Measurements from ENCODE around the gene TRIM51. TPM values are rescaled to one million over a fixed set of nuclear protein-coding genes. Genes with fewer than 3 reads are reported as not detected.
"Not testable (repeated sequence)": the region's sequence is repeated elsewhere in the genome, so short reads cannot be mapped to it uniquely, and the experiment has no call there.

Gene TRIM51
- total RNA-seq, 4 donors from 2014 or later: not detected

DNA sequence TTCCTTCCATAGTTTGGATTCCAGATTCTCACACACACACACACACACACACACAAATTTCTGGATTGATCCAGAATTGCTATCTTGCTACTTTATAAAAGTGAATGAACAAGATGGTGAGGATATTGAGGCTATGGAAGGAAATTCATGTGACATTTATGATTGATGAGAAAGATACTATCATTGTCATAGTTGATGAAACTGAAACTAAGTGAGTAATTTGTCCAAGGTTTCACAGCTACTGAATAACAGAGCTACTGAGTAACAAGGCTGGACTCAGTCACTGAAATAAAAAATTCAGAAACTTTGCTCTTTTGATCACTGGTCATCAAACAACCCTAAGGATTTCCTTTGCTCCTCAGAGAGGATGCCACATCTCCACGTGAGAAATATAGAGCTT lies 28.4 kb upstream of the TRIM51 start:
- Histone ChIP-seq H3K4me1 (no peaks in the 10 kb centered on the region), H3K9me3 (no peaks in the 10 kb centered on the region), H3K27ac (no peak overlapping the region), H3K27me3 (peaks cover 6% of the 10 kb centered on the region), H3K4me3 (no peak overlapping the region), H3K36me3 (no peaks in the 10 kb centered on the region)
- no peak for TF ChIP-seq EP300 (IDR thresholded peaks at IDR 0.05)
- TF ChIP-seq, protein P1, sequence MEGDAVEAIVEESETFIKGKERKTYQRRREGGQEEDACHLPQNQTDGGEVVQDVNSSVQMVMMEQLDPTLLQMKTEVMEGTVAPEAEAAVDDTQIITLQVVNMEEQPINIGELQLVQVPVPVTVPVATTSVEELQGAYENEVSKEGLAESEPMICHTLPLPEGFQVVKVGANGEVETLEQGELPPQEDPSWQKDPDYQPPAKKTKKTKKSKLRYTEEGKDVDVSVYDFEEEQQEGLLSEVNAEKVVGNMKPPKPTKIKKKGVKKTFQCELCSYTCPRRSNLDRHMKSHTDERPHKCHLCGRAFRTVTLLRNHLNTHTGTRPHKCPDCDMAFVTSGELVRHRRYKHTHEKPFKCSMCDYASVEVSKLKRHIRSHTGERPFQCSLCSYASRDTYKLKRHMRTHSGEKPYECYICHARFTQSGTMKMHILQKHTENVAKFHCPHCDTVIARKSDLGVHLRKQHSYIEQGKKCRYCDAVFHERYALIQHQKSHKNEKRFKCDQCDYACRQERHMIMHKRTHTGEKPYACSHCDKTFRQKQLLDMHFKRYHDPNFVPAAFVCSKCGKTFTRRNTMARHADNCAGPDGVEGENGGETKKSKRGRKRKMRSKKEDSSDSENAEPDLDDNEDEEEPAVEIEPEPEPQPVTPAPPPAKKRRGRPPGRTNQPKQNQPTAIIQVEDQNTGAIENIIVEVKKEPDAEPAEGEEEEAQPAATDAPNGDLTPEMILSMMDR (IDR thresholded peaks at IDR 0.05): no peak
- no peak for ATAC-seq
- WGBS, 2 donors (ENCODE audit: low coverage in 1 of 2): 0 to 63% methylated on average over 1 of the region's 1 CpG

GRCh38 chr11:55867354-55867753 lies 15.7 kb upstream of the TRIM51 start:
- not testable (repeated sequence) for H3K36me3 ChIP-seq, ATAC-seq, H3K27me3 ChIP-seq, H3K4me3 ChIP-seq, H3K27ac ChIP-seq, H3K4me1 ChIP-seq, H3K9me3 ChIP-seq
- 88% methylated on average over 3 of the region's 4 CpGs; no CpG with 5 or more reads in 1 of the 2 donors for WGBS, 2 donors (ENCODE audit: low coverage in 1 of 2)

GRCh38 chr11:55872731-55873130 lies 10.4 kb upstream of the TRIM51 start:
- Histone ChIP-seq H3K4me3 (peak overlapping the region in 1 of 2 donors; percentile 12), H3K9me3 (peaks cover 0 to 17% (median 0%) of the 10 kb centered on the region in 3 donors), H3K27me3 (peaks cover 12% of the 10 kb centered on the region)
- H3K36me3 ChIP-seq, ATAC-seq, H3K4me1 ChIP-seq, H3K27ac ChIP-seq: not testable (repeated sequence)
- no CpG with 5 or more reads among the region's 33 CpGs for WGBS, 2 donors (ENCODE audit: low coverage in 1 of 2)

- not testable (repeated sequence) for H3K4me1 ChIP-seq, H3K27ac ChIP-seq, ATAC-seq, H3K36me3 ChIP-seq
- peaks cover 12% of the 10 kb centered on the region for H3K27me3 ChIP-seq
- H3K4me3 ChIP-seq: peak overlapping the region in 1 of 2 donors; percentile 12
- 80% methylated on average over 1 of the region's 34 CpGs; no CpG with 5 or more reads in 1 of the 2 donors for WGBS, 2 donors (ENCODE audit: low coverage in 1 of 2)
- TF ChIP-seq, protein P1 (IDR thresholded peaks at IDR 0.05): peak in 1 of 4 experiments; percentile 10
- H3K9me3 ChIP-seq: peaks cover 0 to 17% (median 0%) of the 10 kb centered on the region in 3 donors
These were observed 10.0 kb upstream of the TRIM51 start for GRCh38 chr11:55873146-55873545.

GRCh38 chr11:55884995-55885394 lies 1.9 kb downstream of the TRIM51 start:
- WGBS, 2 donors (ENCODE audit: low coverage in 1 of 2): 85 to 88% methylated on average over 3 to 4 of the region's 4 CpGs
- not testable (repeated sequence) for H3K27me3 ChIP-seq, H3K27ac ChIP-seq, ATAC-seq, H3K4me3 ChIP-seq, H3K9me3 ChIP-seq, H3K4me1 ChIP-seq, H3K36me3 ChIP-seq

GRCh38 chr11:55885481-55885880 lies 2.4 kb downstream of the TRIM51 start:
- ATAC-seq, H3K27me3 ChIP-seq: not testable (repeated sequence)

GRCh38 chr11:55895216-55895615 lies 12.1 kb downstream of the TRIM51 start:
- TF ChIP-seq POLR2AphosphoS5 (IDR thresholded peaks at IDR 0.05): no peak

More at GRCh38 chr11:55885481-55885880, 2.4 kb downstream of the TRIM51 start:
- H3K4me1 ChIP-seq, H3K9me3 ChIP-seq, H3K4me3 ChIP-seq, H3K27ac ChIP-seq, H3K36me3 ChIP-seq: not testable (repeated sequence)
- WGBS, 2 donors (ENCODE audit: low coverage in 1 of 2): 81 to 89% methylated on average over 5 to 7 of the region's 9 CpGs

DNA sequence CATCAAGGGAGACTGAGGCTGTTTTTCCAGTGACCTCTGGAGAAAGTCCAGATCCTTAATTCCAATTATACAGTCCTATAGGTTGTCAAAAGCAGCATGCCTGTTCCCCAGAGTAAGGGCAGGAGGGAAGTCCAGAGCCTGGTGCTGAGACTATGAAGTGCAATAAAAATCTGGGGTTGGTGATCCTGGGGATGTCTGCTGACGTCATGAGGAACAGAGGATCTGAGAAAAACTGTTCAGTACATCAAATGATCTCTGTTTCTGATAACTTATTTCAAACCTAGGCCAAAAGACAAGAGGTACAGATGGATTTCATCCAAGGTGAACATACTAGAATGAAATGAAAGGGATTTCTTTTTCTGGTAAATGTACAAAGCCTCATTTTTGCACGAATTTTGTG lies 19.2 kb downstream of the TRIM51 start:
- H3K4me3 ChIP-seq: no peak overlapping the region
- H3K4me1 ChIP-seq: no peaks in the 10 kb centered on the region
- 40 to 45% methylated on average over 2 of the region's 2 CpGs for WGBS, 2 donors (ENCODE audit: low coverage in 1 of 2)
- H3K36me3 ChIP-seq: no peaks in the 10 kb centered on the region
- ATAC-seq: no peak
- TF ChIP-seq POLR2A (IDR thresholded peaks at IDR 0.05) (no peak), POLR2AphosphoS5 (IDR thresholded peaks at IDR 0.05) (no peak), EP300 (IDR thresholded peaks at IDR 0.05) (no peak)
- TF ChIP-seq, protein P1 (IDR thresholded peaks at IDR 0.05): no peak
- no peak overlapping the region for H3K27ac ChIP-seq
- no peaks in the 10 kb centered on the region for H3K27me3 ChIP-seq
- H3K9me3 ChIP-seq: peaks cover 0 to 4% (median 0%) of the 10 kb centered on the region in 3 donors

More at GRCh38 chr11:55895216-55895615, 12.1 kb downstream of the TRIM51 start:
- H3K27ac ChIP-seq: no peak overlapping the region
- no peak overlapping the region for H3K4me3 ChIP-seq
- 57 to 58% methylated on average over 2 to 4 of the region's 8 CpGs for WGBS, 2 donors (ENCODE audit: low coverage in 1 of 2)
- no peaks in the 10 kb centered on the region for H3K36me3 ChIP-seq
- H3K9me3 ChIP-seq: peaks cover 0 to 7% (median 0%) of the 10 kb centered on the region in 3 donors
- ATAC-seq: no peak
- no peaks in the 10 kb centered on the region for H3K4me1 ChIP-seq
- no peaks in the 10 kb centered on the region for H3K27me3 ChIP-seq

All from gastroesophageal sphincter (tissue), 4 donors.